H1 (cell line): Measurements from ENCODE around the gene ASB7. TPM values are rescaled to one million over a fixed set of nuclear protein-coding genes. Genes with fewer than 3 reads are reported as not detected.

Source experiments
- CTCF ChIA-PET: fragments of 300-600 bp; sonication (Branson Sonifier 250); formaldehyde crosslinking; loops from one replicate; lab custom pipeline; 2021; ENCODE audit not compliant: partially characterized antibody; lab: Charles Lee
- POLR2A ChIA-PET: fragments of 300-600 bp; sonication (Branson Sonifier 250); formaldehyde crosslinking; loops from one replicate; lab custom pipeline; 2021; ENCODE audit warnings: inconsistent platforms; ENCODE audit not compliant: partially characterized antibody; lab: Charles Lee
- DNase-seq, 2 experiments: peaks; one replicate each; pipeline versions ENCODE4 v3.0.0 to v3.0.0-alpha.2; 2010 to 2022; ENCODE audit warnings: low spot score in 2 of 2, low read depth in 1 of 2, mixed read lengths in 1 of 2
- FAIRE-seq: peaks from 2 replicates; lab custom pipeline; 2011; peaks lifted over from hg19 to GRCh38; lab: Jason Lieb, UNC
- H2AFZ ChIP-seq: 2 replicates; pipeline ENCODE4 v1.8.1; 2012; ENCODE audit warnings: low read length, inconsistent platforms
- H2AK5ac ChIP-seq: 2 replicates; pipeline ENCODE4 v1.6.1; 2013; ENCODE audit warnings: low read depth, low read length
- H2BK120ac ChIP-seq: replicated peaks from 2 replicates; pipeline ENCODE3; 2013; ENCODE audit warnings: low read depth, low read length, inconsistent platforms
- H2BK12ac ChIP-seq: 2 replicates; pipeline ENCODE4 v1.6.1; 2013; ENCODE audit warnings: low read depth, low read length
- H2BK15ac ChIP-seq: 2 replicates; pipeline ENCODE4 v1.6.1; 2013; ENCODE audit warnings: low read length
- H2BK20ac ChIP-seq: 2 replicates; pipeline ENCODE4 v1.6.1; 2013; ENCODE audit warnings: low read length
- H2BK5ac ChIP-seq: 2 replicates; pipeline ENCODE4 v1.6.1; 2013; ENCODE audit warnings: low read depth, low read length
- H3K14ac ChIP-seq: 2 replicates; pipeline ENCODE4 v1.6.1; 2013; ENCODE audit warnings: inconsistent platforms; ENCODE audit not compliant: insufficient read length
- H3K18ac ChIP-seq: 2 replicates; pipeline ENCODE4 v1.6.1; 2013; ENCODE audit warnings: low read length; ENCODE audit errors: extremely low read depth
- H3K23ac ChIP-seq: 2 replicates; pipeline ENCODE4 v1.6.1; 2013; ENCODE audit warnings: inconsistent platforms; ENCODE audit not compliant: insufficient read length
- H3K23me2 ChIP-seq: 2 replicates; pipeline ENCODE4 v1.6.1; 2013; ENCODE audit warnings: low read depth, low read length
- H3K27ac ChIP-seq: 2 replicates; pipeline ENCODE4 v1.6.1; 2011; ENCODE audit warnings: low read depth, low read length, inconsistent platforms
- H3K27me3 ChIP-seq, 4 experiments: replicated peaks in 1 of 4; 1 replicate in 1 of 4; 2 replicates in 3 of 4; pipeline versions ENCODE4 v1.6.1 to v1.8.1; 2011 to 2013; ENCODE audit warnings: low read length in 3 of 4, mild to moderate bottlenecking in 3 of 4, inconsistent platforms in 2 of 4, mixed read lengths in 2 of 4, moderate library complexity in 1 of 4; ENCODE audit not compliant: control insufficient read depth in 3 of 4, insufficient read depth in 3 of 4; ENCODE audit errors: extremely low read depth in 1 of 4
- H3K36me3 ChIP-seq, 4 experiments: 2 replicates each; pipeline versions ENCODE4 v1.6.1 to v1.8.1; 2011 to 2013; ENCODE audit warnings: mild to moderate bottlenecking in 4 of 4, low read length in 3 of 4, moderate library complexity in 2 of 4, control low read depth in 1 of 4, inconsistent platforms in 1 of 4; ENCODE audit not compliant: insufficient read depth in 4 of 4, control insufficient read depth in 2 of 4
- H3K4ac ChIP-seq: replicated peaks from 2 replicates; pipeline ENCODE3; 2013; ENCODE audit warnings: low read length, low read depth, mixed read lengths, inconsistent platforms; ENCODE audit not compliant: insufficient read length
- H3K4me1 ChIP-seq, 4 experiments: replicated peaks in 1 of 4; 1 replicate in 1 of 4; 2 replicates in 3 of 4; pipeline versions ENCODE4 v1.6.1 to v1.8.1; 2011 to 2013; ENCODE audit warnings: low read length in 3 of 4, inconsistent platforms in 2 of 4, mixed read lengths in 1 of 4; ENCODE audit not compliant: insufficient read depth in 4 of 4, control insufficient read depth in 3 of 4
- H3K4me2 ChIP-seq, 2 experiments: 2 replicates each; pipeline versions ENCODE4 v1.6.1 to v1.8.1; 2011 to 2013; ENCODE audit warnings: low read depth in 2 of 2, low read length in 2 of 2, control low read depth in 1 of 2, inconsistent platforms in 1 of 2, mild to moderate bottlenecking in 1 of 2; ENCODE audit not compliant: insufficient read depth in 1 of 2
- H3K4me3 ChIP-seq, 4 experiments: fragments of 200-600, 300-600 bp in 1 of 4; sonication (generic), shearing (Covaris generic), sonication (Bioruptor Twin) in 1 of 4; 2 replicates each; pipeline versions ENCODE4 v1.5.1 to v1.8.1; 2011 to 2016; ENCODE audit warnings: low read length in 4 of 4, low read depth in 3 of 4, control low read depth in 2 of 4, inconsistent platforms in 2 of 4, mild to moderate bottlenecking in 2 of 4, mixed read lengths in 1 of 4, moderate library complexity in 1 of 4; ENCODE audit not compliant: insufficient read depth in 2 of 4; ENCODE audit errors: extremely low read depth in 1 of 4
- H3K56ac ChIP-seq: replicated peaks from 2 replicates; pipeline ENCODE3; 2013; ENCODE audit warnings: low read depth, mild to moderate bottlenecking, mixed read lengths, low read length, inconsistent platforms; ENCODE audit not compliant: insufficient read length
- H3K79me1 ChIP-seq: 2 replicates; pipeline ENCODE4 v1.6.1; 2013; ENCODE audit warnings: low read depth, low read length, control low read depth
- H3K79me2 ChIP-seq, 2 experiments: 2 replicates each; pipeline versions ENCODE4 v1.6.1 to v1.8.1; 2012 to 2013; ENCODE audit warnings: low read length in 2 of 2, mild to moderate bottlenecking in 2 of 2, inconsistent platforms in 1 of 2; ENCODE audit not compliant: insufficient read depth in 2 of 2, control insufficient read depth in 1 of 2
- H3K9ac ChIP-seq, 4 experiments: replicated peaks in 1 of 4; 1 replicate in 1 of 4; 2 replicates in 3 of 4; pipeline versions ENCODE4 v1.6.1 to v1.8.1; 2011 to 2013; ENCODE audit warnings: low read depth in 3 of 4, low read length in 3 of 4, control low read depth in 2 of 4, mild to moderate bottlenecking in 2 of 4, moderate library complexity in 2 of 4, inconsistent platforms in 1 of 4; ENCODE audit errors: extremely low read depth in 1 of 4
- H3K9me3 ChIP-seq, 2 experiments: 2 replicates each; pipeline versions ENCODE4 v1.6.1 to v1.8.1; 2012 to 2013; ENCODE audit warnings: mild to moderate bottlenecking in 2 of 2, moderate library complexity in 2 of 2, control low read depth in 1 of 2, inconsistent platforms in 1 of 2, low read depth in 1 of 2, low read length in 1 of 2, mixed read lengths in 1 of 2; ENCODE audit not compliant: insufficient read depth in 2 of 2
- H4K20me1 ChIP-seq, 2 experiments: replicated peaks in 1 of 2; 2 replicates each; pipeline versions ENCODE3 to v1.8.1; 2011 to 2013; ENCODE audit warnings: inconsistent platforms in 2 of 2, low read length in 2 of 2, mild to moderate bottlenecking in 1 of 2; ENCODE audit not compliant: insufficient read depth in 2 of 2, control insufficient read depth in 1 of 2
- H4K5ac ChIP-seq: 2 replicates; pipeline ENCODE4 v1.6.1; 2013; ENCODE audit warnings: low read length, low read depth, mixed read lengths, inconsistent platforms; ENCODE audit not compliant: insufficient read length
- H4K8ac ChIP-seq: 2 replicates; pipeline ENCODE4 v1.8.0; 2013; ENCODE audit warnings: mild to moderate bottlenecking, moderate library complexity, low read length, inconsistent platforms; ENCODE audit not compliant: insufficient read depth; ENCODE audit errors: extremely low read depth
- H4K91ac ChIP-seq: replicated peaks from 2 replicates; pipeline ENCODE3; 2013; ENCODE audit warnings: low read length, mixed read lengths, inconsistent platforms; ENCODE audit not compliant: insufficient read length
- BRCA1 ChIP-seq: IDR thresholded peaks from 2 replicates; pipeline ENCODE4 v1.6.1; 2012; ENCODE audit warnings: low read depth, low read length, improper control_type of control experiment
- CBX8 ChIP-seq: fragments of 300-800, 300-1000 bp; sonication (generic); IDR thresholded peaks from 2 replicates; pipeline ENCODE4 v1.7.1; 2016; ENCODE audit warnings: low read depth, low read length, borderline replicate concordance
- CHD2 ChIP-seq: IDR thresholded peaks from 2 replicates; pipeline ENCODE4 v1.6.1; 2012; ENCODE audit warnings: low read length, improper control_type of control experiment
- CREB1 ChIP-seq: IDR thresholded peaks from 2 replicates; pipeline ENCODE4 v1.6.1; 2012; ENCODE audit warnings: inconsistent platforms
- FOSL1 ChIP-seq: IDR thresholded peaks from 2 replicates; pipeline ENCODE4 v1.6.1; 2011; ENCODE audit warnings: mild to moderate bottlenecking, low read depth, low read length, moderate library complexity; ENCODE audit not compliant: insufficient read depth
- HDAC2 ChIP-seq, 2 experiments: fragments of 300-600 bp in 1 of 2; sonication (generic) in 1 of 2; IDR thresholded peaks; 2 replicates each; pipeline ENCODE4 v1.6.1; 2011 to 2012; ENCODE audit warnings: low read depth in 2 of 2, low read length in 2 of 2, mild to moderate bottlenecking in 2 of 2, moderate library complexity in 2 of 2, borderline replicate concordance in 1 of 2, inconsistent platforms in 1 of 2
- KDM5A ChIP-seq: fragments of 200-600 bp; IDR thresholded peaks from 2 replicates; pipeline ENCODE4 v1.7.1; 2012; ENCODE audit warnings: mild to moderate bottlenecking, low read length, inconsistent platforms, mixed read lengths
- MAFK ChIP-seq: IDR thresholded peaks from 2 replicates; pipeline ENCODE4 v1.6.1; 2012; ENCODE audit warnings: low read depth, mild to moderate bottlenecking, improper control_type of control experiment, low read length
- NRF1 ChIP-seq: IDR thresholded peaks from 2 replicates; pipeline ENCODE4 v1.6.1; 2011; ENCODE audit warnings: mild to moderate bottlenecking, low read depth, low read length, improper control_type of control experiment
- POU5F1 ChIP-seq: IDR thresholded peaks from 2 replicates; pipeline ENCODE4 v1.6.1; 2011; ENCODE audit warnings: low read depth, mild to moderate bottlenecking, low read length, moderate library complexity
- RBBP5 ChIP-seq: IDR thresholded peaks from 2 replicates; pipeline ENCODE4 v1.7.1; 2012; ENCODE audit warnings: low read depth, mild to moderate bottlenecking, inconsistent platforms, low read length, moderate library complexity, borderline replicate concordance
- RNF2 ChIP-seq: fragments of 200-900, 300-1000 bp; sonication (generic); IDR thresholded peaks from 2 replicates; pipeline ENCODE4 v1.7.1; 2016; ENCODE audit warnings: borderline replicate concordance, low read depth, mild to moderate bottlenecking, antibody characterized with exemption, low read length; ENCODE audit not compliant: poor library complexity, severe bottlenecking; ENCODE audit errors: missing control alignments
- SIN3A ChIP-seq, 2 experiments: IDR thresholded peaks in 1 of 2; conservative IDR thresholded peaks in 1 of 2; 2 replicates each; pipeline ENCODE4 v1.6.1; 2011 to 2012; ENCODE audit warnings: low read length in 2 of 2, improper control_type of control experiment in 1 of 2, low read depth in 1 of 2, mild to moderate bottlenecking in 1 of 2
- TCF12 ChIP-seq: IDR thresholded peaks from 2 replicates; pipeline ENCODE4 v1.6.1; 2011; ENCODE audit warnings: low read depth, mild to moderate bottlenecking, low read length
- WGBS, 2 experiments: shearing (Covaris generic) in 1 of 2; methylation state at CpG; one replicate each; pipeline versions ENCODE4 v1.1.6 to v1.1.7; 2013 to 2015; ENCODE audit warnings: low lambda C conversion rate in 2 of 2, mixed read lengths in 2 of 2, inconsistent platforms in 1 of 2, low coverage in 1 of 2, missing lambda C conversion rate in 1 of 2; ENCODE audit not compliant: insufficient replicate concordance in 2 of 2, insufficient coverage in 1 of 2, insufficient read length in 1 of 2; ENCODE audit errors: extremely low coverage in 1 of 2, missing lambda C conversion rate in 1 of 2; 5-methylcytosine and 5-hydroxymethylcytosine counted together
- polyA plus RNA-seq, 7 experiments: library from polyadenylated mRNA; depleted of rRNA in 3 of 7; stranded (reverse) in 5 of 7; unstranded in 2 of 7; fragments of >200 nt in 5 of 7; fragments of 200-250 nt in 2 of 7; gene quantifications; 1 replicate in 5 of 7; 2 replicates in 1 of 7; 4 replicates in 1 of 7; pipeline versions ENCODE4 v1.2.1 to v1.2.3, GENCODE V29; 2011 to 2013; ENCODE audit warnings: missing spikeins in 2 of 7, mixed read lengths in 2 of 7
- total RNA-seq: library from RNA; stranded (reverse); fragmentation: NEBNext Ultra II Directional; extraction: Animal tissue kit (Norgen Biotek cat#: 25700); gene quantifications from 2 replicates; pipeline ENCODE4 v1.2.1, GENCODE V29; 2021

ASB7 gene
- total and polyA plus RNA-seq, 2 of the 8 experiments (the other 6 are each of a cell fraction or from before 2014, with no cell fraction given), result 5.2 to 12.8 TPM

DNA sequence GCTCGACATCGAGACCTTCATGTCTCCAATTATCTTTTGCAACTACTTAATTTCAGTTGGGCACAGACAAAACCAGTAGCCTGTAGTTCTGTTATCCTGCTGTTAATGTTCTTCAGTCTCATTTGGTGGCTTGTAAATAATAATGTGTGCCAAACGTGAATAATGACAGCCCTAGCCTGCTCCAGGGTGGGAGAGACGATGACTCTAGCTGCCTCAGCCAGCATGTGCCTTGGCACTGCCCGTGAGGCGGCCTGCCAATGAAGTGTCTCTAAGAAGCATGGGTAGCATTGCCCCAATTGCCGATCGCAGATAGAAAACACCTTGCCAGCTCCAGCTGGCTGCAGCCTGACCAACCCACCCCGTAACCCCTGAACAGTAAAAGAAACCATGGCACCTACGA is 58.8 kb downstream of the ASB7 start:
- no peak overlapping the region for H2BK5ac ChIP-seq
- no peak overlapping the region for H4K5ac ChIP-seq
- H2BK12ac ChIP-seq, result no peak overlapping the region
- H3K4me2 ChIP-seq, result no peak overlapping the region
- no peaks in the 10 kb centered on the region; the same call in 1 of the 2 replicates for H3K23me2 ChIP-seq
- no peak overlapping the region for H2BK120ac ChIP-seq
- no peaks in the 10 kb centered on the region for H3K79me1 ChIP-seq
- no peaks in the 10 kb centered on the region for H3K9me3 ChIP-seq
- H3K4me3 ChIP-seq, result no peak overlapping the region
- H2BK15ac ChIP-seq, result no peak overlapping the region
- no peak overlapping the region for H2AFZ ChIP-seq
- no peaks in the 10 kb centered on the region for H4K20me1 ChIP-seq
- H3K36me3 ChIP-seq, result no peaks in the 10 kb centered on the region
- no peak overlapping the region for H3K4ac ChIP-seq
- no peaks in the 10 kb centered on the region for H3K79me2 ChIP-seq
- 92% methylated on average over 10 of the region's 10 CpGs; no CpG with 5 or more reads in 1 of the 2 experiments for WGBS, 2 experiments
- no peak overlapping the region for H3K56ac ChIP-seq
- FAIRE-seq (no peak), DNase-seq (no peak)
- H3K27ac ChIP-seq, result no peak overlapping the region
- ChIA-PET POLR2A (no interaction called here), CTCF (interaction anchor here (0.5 to 1.7 kb wide), 5 partner anchors 205 to 347 kb away, joined by 3 to 9 read pairs (median 3); no protein-coding TSS in a partner anchor)
- H3K9ac ChIP-seq, result no peak overlapping the region
- H3K14ac ChIP-seq, result no peak overlapping the region
- H4K91ac ChIP-seq, result no peak overlapping the region
- no peak overlapping the region for H3K23ac ChIP-seq
- peaks cover 0 to 5% (median 3%) of the 10 kb centered on the region in 4 experiments; a peak in 2 of 7 replicates for H3K4me1 ChIP-seq
- no peak overlapping the region for H2AK5ac ChIP-seq
- H3K27me3 ChIP-seq, result no peaks in the 10 kb centered on the region
- H3K18ac ChIP-seq, result no peak overlapping the region
- no peak overlapping the region for H2BK20ac ChIP-seq
- H4K8ac ChIP-seq, result no peak overlapping the region
- TF ChIP-seq CBX8, result no peak
- no peak for TF ChIP-seq KDM5A
- no peak for TF ChIP-seq NRF1
- TF ChIP-seq RBBP5, result no peak
- TF ChIP-seq CHD2, result no peak
- TF ChIP-seq SIN3A (conservative IDR thresholded peaks at IDR 0.05 in 1 of 2, IDR thresholded peaks at IDR 0.05 in 1 of 2; ENCODE audit: low read depth in 1 of 2, low read length in 2 of 2), result no peak
- no peak for TF ChIP-seq BRCA1
- no peak for TF ChIP-seq CREB1
- TF ChIP-seq POU5F1, result no peak
- TF ChIP-seq HDAC2 (IDR thresholded peaks at IDR 0.05; ENCODE audit: borderline replicate concordance in 1 of 2, low read depth in 2 of 2, low read length in 2 of 2), result no peak
- TF ChIP-seq TCF12, result no peak
- no peak for TF ChIP-seq FOSL1
- no peak for TF ChIP-seq MAFK
- no peak for TF ChIP-seq RNF2
